Kidney (tissue), 14 donors: ENCODE measurements around the gene DYRK2. TPM values are rescaled to one million over a fixed set of nuclear protein-coding genes. Genes with fewer than 3 reads are reported as not detected.

Source experiments
- DNase-seq, 5 donors: peaks; one replicate each; pipeline ENCODE4 v3.0.0-alpha.2; 2013 to 2020
- FAIRE-seq: peaks from 2 replicates; lab custom pipeline; 2012; peaks lifted over from hg19 to GRCh38; lab: Jason Lieb, UNC
- H3K27ac ChIP-seq, 2 donors: one replicate each; pipeline ENCODE4 v1.7.0; 2013; ENCODE audit warnings: low read depth in 2 of 2, low read length in 2 of 2, inconsistent platforms in 1 of 2
- H3K27me3 ChIP-seq: one replicate; pipeline ENCODE4 v1.7.1; 2013; ENCODE audit warnings: low read length, inconsistent platforms; ENCODE audit not compliant: control insufficient read depth, insufficient read depth
- H3K36me3 ChIP-seq, 3 donors: one replicate each; pipeline versions ENCODE4 v1.7.0 to v1.7.1; 2013; ENCODE audit warnings: low read length in 3 of 3, control low read depth in 1 of 3, inconsistent platforms in 1 of 3; ENCODE audit not compliant: insufficient read depth in 3 of 3, control insufficient read depth in 2 of 3
- H3K4me1 ChIP-seq, 3 donors: one replicate each; pipeline versions ENCODE4 v1.7.0 to v1.7.1; 2013; ENCODE audit warnings: low read length in 3 of 3, inconsistent platforms in 1 of 3, low read depth in 1 of 3; ENCODE audit not compliant: control insufficient read depth in 2 of 3, insufficient read depth in 2 of 3
- H3K4me3 ChIP-seq, 3 donors: one replicate each; pipeline versions ENCODE4 v1.7.0 to v1.8.1; 2013; ENCODE audit warnings: low read length in 3 of 3, control low read depth in 1 of 3, inconsistent platforms in 1 of 3
- H3K9ac ChIP-seq, 3 donors: one replicate each; pipeline versions ENCODE4 v1.7.0 to v1.7.1; 2013; ENCODE audit warnings: low read length in 3 of 3, control low read depth in 1 of 3, inconsistent platforms in 1 of 3
- H3K9me3 ChIP-seq, 3 donors: one replicate each; pipeline versions ENCODE4 v1.7.0 to v1.7.1; 2013; ENCODE audit warnings: low read length in 3 of 3, control low read depth in 1 of 3, inconsistent platforms in 1 of 3; ENCODE audit not compliant: control insufficient read depth in 2 of 3, insufficient read depth in 1 of 3
- CTCF ChIP-seq: IDR thresholded peaks from 3 replicates; pipeline ENCODE4 v1.5.1; 2012; ENCODE audit warnings: mild to moderate bottlenecking, moderate library complexity, borderline replicate concordance; ENCODE audit not compliant: insufficient read depth; ENCODE audit errors: extremely low read depth
- intact Hi-C: fragments of 100-400 bp; cut with DNase I; formaldehyde crosslinking; loops from one replicate; pipeline ENCODE4 v1.11.1; 2022
- polyA plus RNA-seq: library from polyadenylated mRNA; stranded (reverse); fragments of 350-450 nt; fragmentation: Illumina TruSeq; extraction: RNeasy Lipid Tissue Mini Kit (QIAGEN cat#74804); gene quantifications from one replicate; pipeline ENCODE4 v1.2.3, GENCODE V29; 2014; ENCODE audit warnings: low read depth, low replicate concordance; ENCODE audit not compliant: insufficient read depth
- total RNA-seq: library from RNA; stranded (reverse); fragmentation: NEBNext Ultra II Directional; extraction: Animal tissue kit (Norgen Biotek cat#: 25700); gene quantifications from one replicate; pipeline ENCODE4 v1.2.1, GENCODE V29; 2021
- donor health status: control.
- donor health status: control.
- donor health status: control.
- donor health status: control.
- donor health status: control.
- donor health status: DM: yes; HTN: yes; CAD: no.
- donor health status: Normal renal cell carcinoma (clear cell type).

The DYRK2 gene
- total and polyA plus RNA-seq, 2 donors from 2014 or later: 2.8 to 35.4 TPM

GRCh38 chr12:67677166-67677565, 28.6 kb downstream of the DYRK2 start:
- Histone ChIP-seq H3K9me3 (no peaks in the 10 kb centered on the region), H3K9ac (no peak overlapping the region), H3K4me1 (no peaks in the 10 kb centered on the region), H3K36me3 (no peaks in the 10 kb centered on the region), H3K27ac (no peak overlapping the region), H3K27me3 (no peaks in the 10 kb centered on the region), H3K4me3 (no peak overlapping the region)
- intact Hi-C loops: no loop called here
- DNase-seq: no peak
- FAIRE-seq: no peak
- no peak for TF ChIP-seq CTCF

DNA sequence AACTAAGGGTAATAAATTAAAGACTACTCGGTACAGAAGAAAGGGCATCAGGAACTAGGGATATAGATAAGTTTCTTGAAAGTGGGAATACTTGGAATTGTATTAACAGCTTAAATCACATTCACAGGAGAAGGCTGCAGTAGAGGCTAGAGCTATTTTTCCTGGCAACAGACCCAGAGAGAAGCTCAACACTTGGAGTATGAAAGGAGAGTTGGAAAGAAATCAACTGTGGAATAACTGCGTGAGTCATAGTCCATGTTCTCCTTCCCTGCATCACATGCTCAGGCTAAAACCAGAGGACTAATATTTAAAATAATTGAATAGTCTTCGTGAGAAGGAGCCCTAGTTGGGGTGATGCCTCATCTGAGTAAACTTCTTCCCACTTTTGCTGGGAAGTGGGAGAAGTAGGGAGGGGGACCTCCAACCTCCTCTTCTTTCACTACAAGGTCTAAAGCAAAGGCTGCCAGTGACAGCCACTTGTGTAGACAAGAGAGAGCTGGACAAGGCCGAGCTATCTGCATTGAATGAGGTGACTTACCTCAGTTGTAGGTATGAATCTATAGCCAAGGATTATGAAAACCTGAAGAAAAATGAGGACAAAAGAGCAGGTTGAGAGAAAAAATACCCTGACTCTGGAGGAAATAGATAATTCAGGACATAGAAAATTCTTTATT, 32.7 kb downstream of the DYRK2 start:
- Histone ChIP-seq H3K4me3 (no peak overlapping the region), H3K4me1 (no peaks in the 10 kb centered on the region), H3K9me3 (no peaks in the 10 kb centered on the region), H3K9ac (no peak overlapping the region), H3K27me3 (no peaks in the 10 kb centered on the region), H3K36me3 (no peaks in the 10 kb centered on the region), H3K27ac (peak overlapping the region in 1 of 2 donors; percentile 55)
- intact Hi-C loops: no loop called here
- no peak for TF ChIP-seq CTCF
- DNase-seq (peak in 1 of 5 donors; percentile 34), FAIRE-seq (peak; percentile 73)

DNA sequence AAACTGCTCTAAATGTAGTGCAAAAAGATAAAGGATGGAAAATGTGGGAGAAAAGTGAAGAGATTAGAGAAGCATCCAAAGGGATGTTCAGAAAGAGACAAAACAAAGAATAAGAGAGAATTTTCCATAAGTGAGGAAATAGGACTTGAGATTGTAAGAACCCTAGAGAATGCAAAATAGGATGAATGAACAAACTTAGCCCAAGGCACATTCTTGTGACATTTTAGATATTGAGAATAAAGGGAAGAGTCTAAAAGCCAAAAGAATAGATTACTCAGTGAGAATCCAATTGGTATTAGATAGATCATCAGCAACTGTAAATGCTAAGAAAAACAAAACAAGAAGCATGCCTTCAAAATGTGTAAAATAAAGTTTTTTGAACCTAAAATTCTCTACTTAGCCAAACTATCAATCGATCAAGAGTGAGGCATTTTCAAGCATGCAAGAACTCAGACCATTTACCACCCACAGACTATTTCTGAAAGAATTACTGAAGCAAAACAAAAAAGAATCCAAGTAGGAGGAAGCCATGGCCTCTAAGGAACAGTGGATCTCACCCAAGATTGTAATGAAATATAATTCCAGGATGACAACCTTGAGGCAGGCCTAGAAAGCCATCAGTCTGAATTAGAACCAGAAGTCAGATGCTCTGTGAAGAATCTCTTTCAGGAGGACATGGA, 33.5 kb downstream of the DYRK2 start:
- Histone ChIP-seq H3K27me3 (no peaks in the 10 kb centered on the region), H3K9ac (no peak overlapping the region), H3K4me3 (no peak overlapping the region), H3K36me3 (no peaks in the 10 kb centered on the region), H3K27ac (no peak overlapping the region), H3K4me1 (no peaks in the 10 kb centered on the region), H3K9me3 (no peaks in the 10 kb centered on the region)
- DNase-seq (no peak), FAIRE-seq (no peak)
- no peak for TF ChIP-seq CTCF
- intact Hi-C loops: no loop called here
